NCI-H1417 (cell line): Measurements from ENCODE around the gene FAM117A.
"Not testable (repeated sequence)": the region's sequence is repeated elsewhere in the genome, so short reads cannot be mapped to it uniquely, and the experiment has no call there.

Source experiments
- DNase-seq, 3 experiments: peaks; one replicate each; lab custom pipeline; 2025; lab: John Stamatoyannopoulos, UW

The FAM117A gene

GRCh38 chr17:49764559-49765180, 739 bp upstream of the FAM117A start:
- peak in 1 of 3 experiments; percentile 40 for DNase-seq

- DNase-seq: no peak
These were observed 1.6 kb downstream of the FAM117A start for GRCh38 chr17:49762151-49762941.

GRCh38 chr17:49760932-49761558, 2.9 kb downstream of the FAM117A start:
- DNase-seq: no peak

- DNase-seq: no peak
These were observed 3.6 kb downstream of the FAM117A start for GRCh38 chr17:49760296-49760695.

GRCh38 chr17:49759203-49759602, 4.7 kb downstream of the FAM117A start:
- no peak for DNase-seq

GRCh38 chr17:49758464-49759010, 5.4 kb downstream of the FAM117A start:
- DNase-seq: not testable (repeated sequence)

GRCh38 chr17:49757151-49757777, 6.7 kb downstream of the FAM117A start:
- DNase-seq: no peak

- DNase-seq: no peak
These were observed 7.4 kb downstream of the FAM117A start for GRCh38 chr17:49756323-49757150.

GRCh38 chr17:49755663-49756283, 8.2 kb downstream of the FAM117A start:
- DNase-seq: peak in 1 of 3 experiments; percentile 69

- DNase-seq: no peak
These were observed 10.0 kb downstream of the FAM117A start for GRCh38 chr17:49753959-49754391.

GRCh38 chr17:49752508-49752907, 11.4 kb downstream of the FAM117A start:
- DNase-seq: no peak

- no peak for DNase-seq
These were observed 14.2 kb downstream of the FAM117A start for GRCh38 chr17:49749730-49750129.

- peak in 1 of 3 experiments; percentile 42 for DNase-seq
These were observed 15.1 kb downstream of the FAM117A start for GRCh38 chr17:49748791-49749190.

- DNase-seq: no peak
These were observed 15.7 kb downstream of the FAM117A start for GRCh38 chr17:49748223-49748622.

GRCh38 chr17:49747632-49748031, 16.3 kb downstream of the FAM117A start:
- DNase-seq: no peak

- peak in 1 of 3 experiments; percentile 12 for DNase-seq
These were observed 17.0 kb downstream of the FAM117A start for GRCh38 chr17:49746791-49747490.

- no peak for DNase-seq
These were observed 18.5 kb downstream of the FAM117A start for GRCh38 chr17:49745175-49746139.

- DNase-seq: no peak
These were observed 21.7 kb downstream of the FAM117A start for GRCh38 chr17:49742166-49742638.

GRCh38 chr17:49741692-49742076, 22.2 kb downstream of the FAM117A start:
- no peak for DNase-seq
